Neutrophil (primary cell): ENCODE data around the gene COL1A1.

Source experiments
- H3K27ac ChIP-seq: fragments of 200-600 bp; sonication (generic); 2 replicates; pipeline ENCODE4 v1.5.1; 2016; ENCODE audit warnings: mild to moderate bottlenecking, moderate library complexity
- H3K27me3 ChIP-seq: fragments of 200-600 bp; sonication (generic); 2 replicates; pipeline ENCODE4 v1.6.0; 2016; ENCODE audit warnings: mild to moderate bottlenecking
- H3K36me3 ChIP-seq: fragments of 200-600 bp; sonication (generic); 2 replicates; pipeline ENCODE4 v1.5.1; 2017
- H3K4me1 ChIP-seq, 2 experiments: fragments of 200-600 bp in 1 of 2; sonication (generic) in 1 of 2; 1 replicate in 1 of 2; 2 replicates in 1 of 2; pipeline versions ENCODE4 v1.5.1 to v1.6.1; 2013 to 2016; ENCODE audit warnings: low read depth in 1 of 2, low read length in 1 of 2, mild to moderate bottlenecking in 1 of 2, moderate library complexity in 1 of 2; ENCODE audit not compliant: control insufficient read depth in 1 of 2, insufficient read depth in 1 of 2
- H3K4me3 ChIP-seq, 2 experiments: fragments of 200-600 bp in 1 of 2; sonication (generic) in 1 of 2; 1 replicate in 1 of 2; 2 replicates in 1 of 2; pipeline ENCODE4 v1.5.1; 2013 to 2016; ENCODE audit warnings: low read depth in 1 of 2, low read length in 1 of 2, mild to moderate bottlenecking in 1 of 2, moderate library complexity in 1 of 2
- H3K9me3 ChIP-seq: fragments of 200-600 bp; sonication (generic); 2 replicates; pipeline ENCODE4 v1.5.1; 2016
- TF ChIP-seq, protein P1 (sequence below): fragments of 200-600 bp; sonication (generic); IDR thresholded peaks from 2 replicates; pipeline ENCODE4 v1.5.1; 2016; ENCODE audit warnings: antibody characterized with exemption

The COL1A1 gene

GRCh38 chr17:50209472-50210239, 8.2 kb upstream of the COL1A1 start:
- H3K4me1 ChIP-seq, result no peaks in the 10 kb centered on the region

DNA sequence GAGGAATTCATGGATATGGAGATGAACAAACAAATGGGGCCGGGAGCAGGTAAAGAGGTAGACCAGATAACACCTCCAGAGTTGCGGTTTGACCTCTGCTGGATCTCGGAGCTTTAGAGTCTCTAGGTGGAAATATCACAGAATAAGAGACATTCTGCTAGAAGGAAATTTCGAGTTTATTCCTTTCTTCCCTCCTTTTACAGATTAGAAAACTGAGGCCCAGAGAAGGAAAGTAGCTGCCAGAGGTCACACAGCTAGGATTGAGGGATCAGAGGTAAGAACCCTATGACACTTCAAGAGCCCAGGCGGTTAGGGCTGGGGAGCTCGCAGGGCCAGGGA, 7.7 kb upstream of the COL1A1 start:
- H3K36me3 ChIP-seq, result no peaks in the 10 kb centered on the region
- H3K4me3 ChIP-seq, result no peak overlapping the region
- no peaks in the 10 kb centered on the region for H3K4me1 ChIP-seq
- TF ChIP-seq, protein P1, sequence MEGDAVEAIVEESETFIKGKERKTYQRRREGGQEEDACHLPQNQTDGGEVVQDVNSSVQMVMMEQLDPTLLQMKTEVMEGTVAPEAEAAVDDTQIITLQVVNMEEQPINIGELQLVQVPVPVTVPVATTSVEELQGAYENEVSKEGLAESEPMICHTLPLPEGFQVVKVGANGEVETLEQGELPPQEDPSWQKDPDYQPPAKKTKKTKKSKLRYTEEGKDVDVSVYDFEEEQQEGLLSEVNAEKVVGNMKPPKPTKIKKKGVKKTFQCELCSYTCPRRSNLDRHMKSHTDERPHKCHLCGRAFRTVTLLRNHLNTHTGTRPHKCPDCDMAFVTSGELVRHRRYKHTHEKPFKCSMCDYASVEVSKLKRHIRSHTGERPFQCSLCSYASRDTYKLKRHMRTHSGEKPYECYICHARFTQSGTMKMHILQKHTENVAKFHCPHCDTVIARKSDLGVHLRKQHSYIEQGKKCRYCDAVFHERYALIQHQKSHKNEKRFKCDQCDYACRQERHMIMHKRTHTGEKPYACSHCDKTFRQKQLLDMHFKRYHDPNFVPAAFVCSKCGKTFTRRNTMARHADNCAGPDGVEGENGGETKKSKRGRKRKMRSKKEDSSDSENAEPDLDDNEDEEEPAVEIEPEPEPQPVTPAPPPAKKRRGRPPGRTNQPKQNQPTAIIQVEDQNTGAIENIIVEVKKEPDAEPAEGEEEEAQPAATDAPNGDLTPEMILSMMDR, result no peak
- H3K27me3 ChIP-seq, result peaks cover 76% of the 10 kb centered on the region
- no peak overlapping the region for H3K27ac ChIP-seq
- H3K9me3 ChIP-seq, result no peaks in the 10 kb centered on the region

More at GRCh38 chr17:50209472-50210239, 8.2 kb upstream of the COL1A1 start:
- H3K27ac ChIP-seq, result no peak overlapping the region
- no peaks in the 10 kb centered on the region for H3K36me3 ChIP-seq
- TF ChIP-seq, protein P1, result no peak
- no peaks in the 10 kb centered on the region for H3K9me3 ChIP-seq
- H3K4me3 ChIP-seq, result no peak overlapping the region
- H3K27me3 ChIP-seq, result peaks cover 71% of the 10 kb centered on the region

- Histone ChIP-seq H3K27ac (no peak overlapping the region), H3K4me1 (no peaks in the 10 kb centered on the region), H3K27me3 (peaks cover 81% of the 10 kb centered on the region)
Observed at GRCh38 chr17:50208611-50209061, 7.2 kb upstream of the COL1A1 start.

DNA sequence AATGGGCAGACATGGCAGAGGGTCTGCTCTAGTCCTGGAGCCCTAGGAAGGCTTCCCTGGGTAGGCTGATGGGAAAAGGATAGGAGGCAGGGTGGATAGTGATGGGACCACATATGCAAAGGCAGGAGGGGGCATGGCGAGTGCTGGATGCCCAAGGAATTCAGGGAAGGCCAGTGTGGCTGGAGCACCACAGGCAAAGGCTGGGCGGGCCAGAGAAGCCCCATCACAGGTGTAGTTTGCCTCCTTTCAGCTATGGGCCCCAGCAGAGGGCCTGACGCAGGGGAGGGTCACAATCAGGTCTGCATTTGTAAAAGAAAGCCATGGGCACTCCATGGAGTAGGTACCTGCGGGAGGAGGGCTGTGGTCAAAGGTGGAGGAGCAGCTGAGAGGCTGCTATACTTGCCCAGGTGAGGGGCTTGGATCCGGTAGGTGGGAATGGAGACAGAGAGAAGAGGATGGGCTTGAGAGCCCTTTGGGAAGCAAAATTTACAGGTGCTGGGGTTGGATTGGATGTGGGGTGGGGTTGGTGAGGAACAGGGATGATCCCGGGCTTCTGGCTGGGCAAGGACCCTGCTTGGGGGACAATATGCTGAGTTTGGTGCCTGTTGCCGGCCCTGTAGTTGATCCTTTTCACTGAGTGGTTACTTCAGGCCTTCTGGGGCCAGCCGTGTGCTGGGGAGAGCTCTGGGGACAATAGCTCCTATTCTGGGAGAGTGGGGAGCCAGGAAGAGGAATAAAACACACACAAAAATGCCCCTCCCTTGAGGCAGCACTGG, 6.5 kb upstream of the COL1A1 start:
- TF ChIP-seq, protein P1, result no peak
- Histone ChIP-seq H3K4me3 (no peak overlapping the region), H3K36me3 (no peaks in the 10 kb centered on the region), H3K9me3 (no peaks in the 10 kb centered on the region), H3K4me1 (no peaks in the 10 kb centered on the region), H3K27me3 (peaks cover 87% of the 10 kb centered on the region), H3K27ac (no peak overlapping the region)

More at GRCh38 chr17:50208611-50209061, 7.2 kb upstream of the COL1A1 start:
- Histone ChIP-seq H3K9me3 (no peaks in the 10 kb centered on the region), H3K36me3 (no peaks in the 10 kb centered on the region), H3K4me3 (no peak overlapping the region)
- TF ChIP-seq, protein P1, result no peak

GRCh38 chr17:50207315-50207714, 5.9 kb upstream of the COL1A1 start:
- no peaks in the 10 kb centered on the region for H3K9me3 ChIP-seq
- H3K27me3 ChIP-seq, result peaks cover 90% of the 10 kb centered on the region
- no peaks in the 10 kb centered on the region for H3K4me1 ChIP-seq
- no peak overlapping the region for H3K27ac ChIP-seq
- no peaks in the 10 kb centered on the region for H3K36me3 ChIP-seq
- TF ChIP-seq, protein P1, result no peak
- no peak overlapping the region for H3K4me3 ChIP-seq
